Uterus (tissue), 4 donors: ENCODE measurements around the gene SOX2. TPM values are rescaled to one million over a fixed set of nuclear protein-coding genes. Genes with fewer than 3 reads are reported as not detected.

Experiments used
- DNase-seq, 2 donors: peaks; one replicate each; pipeline ENCODE4 v3.0.0-alpha.2; 2019 to 2020
- H3K27ac ChIP-seq, 2 donors: fragments of 200-600 bp; sonication (generic); 1 replicate in 1 of 2; 2 replicates in 1 of 2; pipeline ENCODE4 v1.5.1; 2016 to 2018
- H3K27me3 ChIP-seq, 2 donors: fragments of 200-600 bp; sonication (generic); one replicate each; pipeline ENCODE4 v1.5.1; 2018 to 2019; ENCODE audit warnings: control low read depth in 1 of 2
- H3K36me3 ChIP-seq, 2 donors: fragments of 200-600 bp; sonication (generic); one replicate each; pipeline ENCODE4 v1.5.1; 2019; ENCODE audit warnings: control low read depth in 1 of 2
- H3K4me1 ChIP-seq, 2 donors: fragments of 200-600 bp; sonication (generic); one replicate each; pipeline ENCODE4 v1.5.1; 2018 to 2019; ENCODE audit warnings: control low read depth in 1 of 2
- H3K4me3 ChIP-seq, 2 donors: fragments of 200-600 bp; sonication (generic); 1 replicate in 1 of 2; 2 replicates in 1 of 2; pipeline ENCODE4 v1.5.1; 2018 to 2019; ENCODE audit warnings: mild to moderate bottlenecking in 1 of 2
- H3K9me3 ChIP-seq, 2 donors: fragments of 200-600 bp; sonication (generic); one replicate each; pipeline ENCODE4 v1.5.1; 2019; ENCODE audit warnings: control low read depth in 1 of 2
- CTCF ChIP-seq, 4 experiments: fragments of 200-600 bp in 2 of 4; fragments of 450-650 bp in 2 of 4; sonication (generic) in 2 of 4; IDR thresholded peaks; one replicate each; pipeline ENCODE4 v1.5.1; 2016 to 2019; ENCODE audit warnings: antibody characterized with exemption in 4 of 4, mild to moderate bottlenecking in 2 of 4, moderate library complexity in 1 of 4
- POLR2A ChIP-seq, 2 donors: fragments of 450-650 bp; IDR thresholded peaks; one replicate each; pipeline ENCODE4 v1.6.1; 2016; ENCODE audit warnings: antibody characterized with exemption in 2 of 2, mild to moderate bottlenecking in 1 of 2, moderate library complexity in 1 of 2
- intact Hi-C: fragments of 100-400 bp; cut with DNase I; formaldehyde crosslinking; loops from one replicate; pipeline ENCODE4 v1.15.1; 2023; ENCODE audit warnings: low total_unique reads
- total RNA-seq, 4 donors: library from RNA; depleted of rRNA in 3 of 4; stranded (reverse); fragments of >200 nt in 3 of 4; gene quantifications; one replicate each; pipeline versions ENCODE4 v1.1.0 to v1.2.4, GENCODE V29; 2014 to 2023
- donor health status: DM: yes; HTN: yes; CAD: no.

Gene SOX2
- total RNA-seq, 4 donors from 2014 or later = 0.18 to 0.35 TPM; not detected in 2

- Histone ChIP-seq H3K4me3 (no peak overlapping the region), H3K9me3 (no peaks in the 10 kb centered on the region), H3K27ac (no peak overlapping the region), H3K36me3 (no peaks in the 10 kb centered on the region), H3K4me1 (peaks cover 0 to 12% of the 10 kb centered on the region in 2 donors), H3K27me3 (peaks cover 55 to 90% of the 10 kb centered on the region in 2 donors)
- no peak for DNase-seq
- TF ChIP-seq POLR2A (IDR thresholded peaks at IDR 0.05) = no peak
- TF ChIP-seq CTCF (IDR thresholded peaks at IDR 0.05) = no peak
- intact Hi-C loops = no loop called here
Observed at GRCh38 chr3:181713676-181714612, 2.2 kb downstream of the SOX2 start.

- no peaks in the 10 kb centered on the region for H3K9me3 ChIP-seq
- no peak overlapping the region for H3K4me3 ChIP-seq
- peaks cover 43 to 90% of the 10 kb centered on the region in 2 donors for H3K27me3 ChIP-seq
- no peaks in the 10 kb centered on the region for H3K36me3 ChIP-seq
- no peak for DNase-seq
- intact Hi-C loops = no loop called here
- peaks cover 0 to 12% of the 10 kb centered on the region in 2 donors for H3K4me1 ChIP-seq
- H3K27ac ChIP-seq = no peak overlapping the region
- TF ChIP-seq POLR2A (IDR thresholded peaks at IDR 0.05) (no peak), CTCF (IDR thresholded peaks at IDR 0.05) (no peak)
Observed at GRCh38 chr3:181715571-181716340, 4.0 kb downstream of the SOX2 start.

- Histone ChIP-seq H3K9me3 (no peaks in the 10 kb centered on the region), H3K4me1 (peaks cover 0 to 7% of the 10 kb centered on the region in 2 donors), H3K4me3 (no peak overlapping the region), H3K36me3 (no peaks in the 10 kb centered on the region), H3K27ac (no peak overlapping the region), H3K27me3 (peaks cover 34 to 91% of the 10 kb centered on the region in 2 donors)
- intact Hi-C loops = no loop called here
- no peak for TF ChIP-seq CTCF (IDR thresholded peaks at IDR 0.05)
- TF ChIP-seq POLR2A (IDR thresholded peaks at IDR 0.05) = no peak
- DNase-seq = no peak
Observed at GRCh38 chr3:181716966-181717365, 5.2 kb downstream of the SOX2 start.

- Histone ChIP-seq H3K27ac (no peak overlapping the region), H3K36me3 (no peaks in the 10 kb centered on the region), H3K27me3 (peaks cover 27 to 98% of the 10 kb centered on the region in 2 donors), H3K4me3 (no peak overlapping the region), H3K9me3 (no peaks in the 10 kb centered on the region), H3K4me1 (peaks cover 0 to under 1% of the 10 kb centered on the region in 2 donors)
- TF ChIP-seq CTCF (IDR thresholded peaks at IDR 0.05) (no peak), POLR2A (IDR thresholded peaks at IDR 0.05) (no peak)
- no peak for DNase-seq
- intact Hi-C loops = no loop called here
Observed at GRCh38 chr3:181717549-181718171, 5.9 kb downstream of the SOX2 start.
